Activated CD8-positive, alpha-beta memory T cell treated with anti-CD3 and anti-CD28 coated beads, Interleukin-2, amount 50 U/mL, for 48 hours (primary cell): ENCODE data around the gene ATP11B.
"Not testable (repeated sequence)": the region's sequence is repeated elsewhere in the genome, so short reads cannot be mapped to it uniquely, and the experiment has no call there.

Source experiments
- DNase-seq: peaks from one replicate; pipeline ENCODE4 v3.0.0-alpha.2; 2020

The ATP11B gene

DNA sequence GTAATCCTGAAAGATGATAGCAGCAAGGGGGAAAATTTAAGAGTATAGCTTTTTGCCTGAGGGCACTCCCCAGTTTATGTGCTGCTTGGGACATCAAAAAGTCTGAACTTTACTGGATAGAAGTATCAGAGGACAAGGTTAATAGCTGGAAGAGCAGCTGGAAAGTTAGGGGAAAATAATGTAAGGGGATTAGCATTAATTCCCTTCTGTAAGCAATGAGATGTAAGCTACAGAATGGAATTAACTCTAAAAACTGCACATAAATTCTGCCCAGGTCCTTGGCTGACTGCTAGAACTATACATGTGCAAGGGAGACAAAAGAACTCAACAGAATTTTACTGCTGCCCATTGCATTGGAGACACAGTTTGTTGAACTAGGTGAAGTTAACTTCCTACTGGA, 55.6 kb downstream of the ATP11B start:
- DNase-seq: no peak

GRCh38 chr3:182855076-182855475, 61.8 kb downstream of the ATP11B start:
- DNase-seq: no peak

DNA sequence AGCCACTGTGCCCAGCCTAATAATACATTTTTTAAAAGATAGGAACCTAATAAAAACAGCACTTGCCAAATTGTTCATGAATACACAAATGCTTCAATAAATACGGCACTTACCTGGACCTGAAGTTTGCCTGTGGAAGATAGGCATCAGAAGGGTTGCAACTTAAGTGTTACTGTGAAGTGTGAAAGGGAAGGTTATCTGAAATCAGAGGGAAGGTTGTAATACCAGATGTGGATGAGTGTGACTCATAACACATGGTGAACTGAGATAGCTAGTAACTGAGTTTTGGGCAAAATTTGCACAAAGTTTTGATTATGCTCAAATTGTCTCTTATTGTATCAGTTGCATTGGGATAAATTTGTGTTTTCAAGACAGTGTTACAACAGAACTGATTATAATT, 68.0 kb downstream of the ATP11B start:
- DNase-seq: no peak

- no peak for DNase-seq
Observed at GRCh38 chr3:182862159-182862860, 69.0 kb downstream of the ATP11B start.

GRCh38 chr3:182869059-182869458, 75.8 kb downstream of the ATP11B start:
- DNase-seq: no peak

GRCh38 chr3:182870917-182871316, 77.6 kb downstream of the ATP11B start:
- DNase-seq: not testable (repeated sequence)

GRCh38 chr3:182879031-182879611, 85.8 kb downstream of the ATP11B start:
- DNase-seq: no peak

DNA sequence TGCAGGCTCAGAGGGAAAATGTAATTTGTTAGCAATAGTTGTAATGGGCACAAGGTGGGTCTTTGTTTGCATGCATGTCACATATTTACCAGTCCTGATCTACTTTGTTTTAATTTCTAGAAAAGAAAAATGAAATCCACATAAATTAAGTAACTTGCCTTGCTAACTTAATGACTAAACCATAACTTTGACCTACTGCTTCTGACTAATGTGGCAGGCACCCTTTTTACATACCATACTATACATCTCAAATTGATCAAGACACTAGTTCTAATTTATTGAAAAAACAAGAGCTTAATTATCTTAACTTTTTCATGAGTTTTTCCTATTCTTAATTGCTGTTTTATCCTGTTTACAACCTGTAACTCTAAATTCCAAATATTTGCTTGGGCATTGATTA, 93.2 kb downstream of the ATP11B start:
- DNase-seq: no peak

- no peak for DNase-seq
Observed at GRCh38 chr3:182889948-182890629, 96.8 kb downstream of the ATP11B start.

DNA sequence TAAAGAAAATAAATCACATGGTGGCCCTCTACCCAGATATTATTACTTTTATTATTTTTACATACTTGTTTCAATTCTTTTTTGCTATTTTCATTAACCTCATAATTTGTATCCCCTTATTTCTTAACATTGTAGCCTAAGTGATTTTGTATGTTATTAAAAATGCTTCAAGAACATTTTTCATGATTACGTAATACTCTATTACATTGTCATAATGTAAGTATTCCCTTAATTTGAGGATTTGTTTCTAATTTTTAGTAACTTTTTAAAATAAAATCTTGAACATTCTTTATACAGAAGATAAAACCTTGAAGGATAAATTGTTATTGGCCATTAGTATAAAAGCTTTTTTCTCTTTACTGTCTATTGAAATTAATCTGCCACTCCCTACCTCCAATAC, 98.1 kb downstream of the ATP11B start:
- no peak for DNase-seq

DNA sequence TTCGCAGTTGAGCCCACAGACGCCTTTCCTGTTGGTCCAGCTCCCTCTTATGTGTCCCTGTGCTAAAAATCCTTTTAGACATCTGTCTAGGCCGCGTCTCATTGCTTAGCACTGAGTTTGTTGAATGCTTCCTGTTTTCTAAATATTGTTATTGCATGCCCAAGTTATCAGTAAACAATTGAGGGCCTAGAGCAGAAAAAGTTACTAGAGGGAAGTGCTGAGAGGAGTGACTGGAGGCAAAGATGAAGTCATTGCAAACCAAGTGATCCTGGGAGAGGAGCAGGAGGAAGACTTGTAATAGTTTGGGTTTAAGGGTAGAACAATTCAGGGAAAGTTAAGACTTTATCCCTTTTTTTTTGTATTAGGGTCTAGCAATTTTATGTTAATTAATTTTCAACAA, 98.9 kb downstream of the ATP11B start:
- no peak for DNase-seq

GRCh38 chr3:182895513-182896112, 102.3 kb downstream of the ATP11B start:
- no peak for DNase-seq

DNA sequence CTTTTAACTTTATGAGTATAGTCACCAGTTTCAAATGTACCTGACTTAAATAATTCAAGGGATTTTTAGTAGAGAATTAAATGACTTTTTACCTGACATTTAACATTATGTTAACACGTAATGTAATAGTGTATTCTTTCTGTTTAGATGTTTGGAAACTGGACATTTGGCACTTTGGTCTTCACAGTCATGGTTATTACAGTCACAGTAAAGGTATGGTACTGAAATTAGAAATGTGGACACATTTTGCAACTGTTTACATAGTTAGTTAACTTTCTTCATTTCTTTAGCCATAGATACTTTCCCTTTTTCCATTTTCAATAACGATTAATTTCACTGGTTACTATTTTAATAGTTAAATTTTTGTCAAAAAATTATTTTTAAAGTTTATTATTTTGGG, 103.2 kb downstream of the ATP11B start:
- no peak for DNase-seq

DNA sequence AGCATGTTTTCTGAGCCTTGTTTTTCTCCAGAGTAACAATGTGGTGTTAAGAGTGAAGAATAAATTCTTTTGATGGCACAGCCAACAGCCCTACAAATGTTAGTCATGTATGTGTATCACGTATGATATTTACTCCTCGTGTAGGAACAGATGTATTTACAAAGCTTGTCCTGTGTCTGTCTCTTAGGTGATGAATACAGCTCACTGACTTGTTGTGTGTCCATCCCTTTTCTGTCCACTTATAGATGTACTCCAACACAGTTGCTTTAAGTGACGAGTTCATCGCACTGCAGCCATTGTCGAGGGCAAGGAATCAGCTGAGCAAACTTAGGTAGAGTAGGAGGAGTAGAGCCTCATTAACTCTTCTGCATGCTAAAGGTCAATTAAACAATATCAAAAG, 108.9 kb downstream of the ATP11B start:
- no peak for DNase-seq

DNA sequence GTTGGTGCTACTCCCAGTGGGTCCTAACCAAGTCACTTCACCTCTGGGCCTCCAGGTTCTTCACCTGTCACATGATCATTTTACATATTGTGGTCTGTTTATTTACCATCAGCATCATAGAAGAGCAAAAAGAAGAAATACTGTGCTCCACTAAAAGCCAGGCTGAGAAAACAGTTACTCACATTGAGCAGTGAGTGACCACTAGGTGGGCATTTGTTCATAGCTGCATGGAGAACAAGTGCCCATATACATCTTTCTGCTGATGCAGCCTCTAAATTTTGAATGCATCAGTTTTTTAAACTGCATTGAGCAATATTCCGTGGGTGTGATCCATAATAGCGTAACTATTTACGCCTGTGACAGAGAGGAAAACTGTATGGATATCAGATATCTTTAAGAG, 110.9 kb downstream of the ATP11B start:
- no peak for DNase-seq

GRCh38 chr3:182905623-182906022, 112.3 kb downstream of the ATP11B start:
- DNase-seq: no peak

DNA sequence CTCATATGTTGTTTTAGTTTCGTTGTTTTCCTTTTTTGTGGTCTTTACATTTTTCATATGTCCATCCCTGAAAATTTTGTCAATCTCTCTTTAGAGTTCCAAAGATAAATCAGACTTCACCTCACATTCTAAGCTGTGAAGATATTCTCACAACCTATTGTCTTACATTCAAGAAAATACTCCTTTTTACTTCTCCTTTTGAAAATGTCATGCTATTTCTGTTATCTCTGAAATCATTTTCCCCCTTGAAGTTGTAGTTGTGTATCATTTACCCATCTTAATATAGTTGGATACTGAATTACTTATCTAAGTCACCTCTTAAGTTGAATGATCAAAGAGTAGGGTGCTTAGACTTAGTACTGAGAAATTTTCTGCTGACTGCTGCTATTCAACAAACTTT, 112.7 kb downstream of the ATP11B start:
- DNase-seq: no peak

DNA sequence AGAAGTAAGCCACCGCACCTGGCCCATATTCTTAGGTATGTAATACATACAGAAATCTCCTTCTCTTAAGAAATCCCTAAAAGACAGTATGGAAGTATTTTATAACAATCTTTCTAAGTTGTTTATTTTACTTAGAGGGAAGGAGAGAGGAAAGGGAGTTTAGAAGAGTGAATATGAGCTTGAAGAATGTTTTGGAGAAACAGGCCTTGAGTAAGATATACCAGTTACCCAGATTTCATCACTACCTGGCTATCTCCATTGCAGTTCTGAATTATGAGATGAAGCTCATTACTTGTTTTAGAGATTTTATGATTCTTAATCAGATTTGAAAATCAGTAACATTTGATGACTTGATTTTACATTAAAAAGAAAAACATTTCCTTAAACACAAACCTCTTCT, 115.2 kb downstream of the ATP11B start:
- no peak for DNase-seq

DNA sequence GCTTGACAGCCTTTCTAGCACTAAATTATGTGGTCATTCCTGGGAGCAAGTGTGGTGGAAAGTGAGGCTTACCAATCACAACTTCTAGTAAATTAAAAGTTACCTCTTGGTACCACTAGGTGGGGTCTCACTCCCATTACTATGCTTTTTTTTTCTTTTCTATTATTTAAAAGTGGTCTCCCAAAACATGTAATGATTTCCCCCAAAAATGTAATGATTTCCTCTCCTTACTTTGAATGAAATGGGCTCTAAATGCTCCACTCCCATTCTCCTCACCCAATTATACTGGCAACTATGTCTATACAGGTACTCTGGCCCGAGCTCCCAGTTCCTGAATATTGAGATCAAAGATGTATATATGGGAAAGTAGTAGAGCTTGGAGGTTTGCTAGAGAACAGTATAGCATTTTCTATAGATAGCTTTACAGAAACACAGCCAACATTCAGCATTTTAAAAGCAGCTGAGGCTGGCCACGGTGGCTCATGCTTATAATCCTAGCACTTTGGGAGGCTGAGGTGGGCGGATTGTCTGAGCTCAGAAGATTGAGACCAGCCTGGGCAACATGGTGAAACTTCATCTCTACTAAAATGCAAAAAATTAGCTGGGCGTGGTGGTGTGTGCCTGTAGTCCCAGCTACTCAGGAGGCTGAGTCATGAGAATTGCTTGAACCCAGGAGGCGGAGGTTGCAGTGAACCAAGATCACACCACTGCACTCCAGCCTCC, 116.2 kb downstream of the ATP11B start:
- DNase-seq: no peak

DNA sequence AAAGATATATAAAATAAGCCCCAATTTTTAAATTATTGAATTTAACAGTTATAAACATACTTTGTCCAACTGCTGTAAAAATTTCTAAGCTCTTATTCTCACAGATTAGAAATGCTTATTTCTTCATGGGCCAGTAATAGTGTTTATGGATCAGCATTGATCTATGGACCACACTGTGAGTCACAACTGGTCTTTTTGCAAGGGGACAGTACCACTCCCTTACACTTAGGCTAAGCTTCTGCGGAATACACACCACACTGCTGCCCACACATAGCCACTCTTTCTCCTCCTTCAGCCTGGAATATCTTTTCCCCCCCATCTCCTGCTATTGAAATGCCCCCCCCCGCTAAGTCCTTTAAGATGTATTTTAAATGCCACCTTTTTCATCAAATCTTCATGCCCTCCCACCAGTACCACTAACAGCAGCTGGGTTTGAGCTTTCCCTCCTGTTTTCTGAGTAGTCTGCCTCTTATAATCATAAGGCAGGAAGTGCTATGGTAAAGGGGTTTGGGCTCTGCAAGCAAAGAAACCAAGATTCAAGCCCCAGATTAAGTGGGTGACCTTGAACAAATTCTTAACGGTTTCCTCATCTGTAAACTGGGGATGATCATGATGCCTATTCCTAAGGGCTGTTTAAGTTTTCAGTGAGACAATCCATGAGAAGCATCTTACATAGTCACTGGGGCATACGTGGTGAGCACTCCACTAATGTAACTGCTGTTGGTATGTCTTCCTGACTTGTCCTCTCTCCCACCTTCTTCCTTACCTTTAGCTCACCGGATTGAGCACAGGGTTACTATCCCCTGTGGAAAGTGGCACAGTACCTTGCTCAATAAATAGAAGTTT, 117.9 kb downstream of the ATP11B start:
- DNase-seq: no peak

GRCh38 chr3:182911782-182912111, 118.4 kb downstream of the ATP11B start:
- no peak for DNase-seq

- no peak for DNase-seq
Observed at GRCh38 chr3:182912474-182912873, 119.2 kb downstream of the ATP11B start.

- no peak for DNase-seq
Observed at GRCh38 chr3:182913889-182914288, 120.6 kb downstream of the ATP11B start.
